Measurements from ENCODE around the gene CDCA5. TPM values are rescaled to one million over a fixed set of nuclear protein-coding genes. Genes with fewer than 3 reads are reported as not detected.

The CDCA5 gene
- total RNA-seq, 1 experiment from 2014 or later = 78.4 TPM

DNA sequence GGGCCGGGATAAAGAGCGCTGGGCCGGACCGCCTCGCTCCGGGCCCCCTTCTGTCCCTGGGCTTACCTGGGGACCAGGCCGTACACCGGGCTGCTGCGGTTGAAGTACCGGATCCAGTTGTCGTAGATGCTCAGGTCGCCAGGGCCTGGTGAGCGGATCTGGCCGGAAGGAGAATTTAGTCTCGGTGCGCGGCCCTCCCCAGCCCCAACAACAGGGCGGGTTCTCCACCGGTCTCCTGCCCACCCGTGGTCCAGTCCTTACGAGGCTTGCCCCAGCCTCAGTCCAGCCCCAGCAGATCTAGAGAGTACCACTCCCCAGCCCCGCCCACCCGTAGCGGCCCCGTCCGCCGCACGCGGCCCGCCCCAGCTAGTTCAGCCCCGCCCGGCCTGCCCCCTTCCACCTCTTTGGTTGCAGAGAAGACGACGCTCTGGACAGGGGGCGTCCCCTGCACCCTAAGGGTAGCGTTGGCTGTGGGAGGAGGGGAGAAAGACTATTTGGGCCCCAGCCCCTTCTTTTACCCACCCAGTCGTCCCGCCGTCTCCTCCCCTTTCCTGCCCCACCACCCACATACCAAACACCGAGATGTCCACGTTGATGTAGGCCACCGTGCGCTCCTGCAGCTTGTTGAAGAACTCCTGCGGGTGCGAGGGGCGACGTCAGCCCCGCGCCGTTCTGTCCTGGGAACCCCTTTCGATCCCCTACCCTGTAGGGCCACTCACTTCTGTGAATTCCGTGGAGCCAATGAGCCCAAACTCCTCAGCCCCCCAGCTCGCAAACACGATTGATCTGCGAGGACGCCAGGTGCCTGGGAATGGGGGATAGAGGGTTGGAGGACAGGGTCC lies 36.0 kb downstream of the CDCA5 start:
- no peak for DNase-seq (ENCODE audit: low read depth)

- DNase-seq (ENCODE audit: low read depth) = no peak
Observed at GRCh38 chr11:65045728-65046127, 38.1 kb downstream of the CDCA5 start.

DNA sequence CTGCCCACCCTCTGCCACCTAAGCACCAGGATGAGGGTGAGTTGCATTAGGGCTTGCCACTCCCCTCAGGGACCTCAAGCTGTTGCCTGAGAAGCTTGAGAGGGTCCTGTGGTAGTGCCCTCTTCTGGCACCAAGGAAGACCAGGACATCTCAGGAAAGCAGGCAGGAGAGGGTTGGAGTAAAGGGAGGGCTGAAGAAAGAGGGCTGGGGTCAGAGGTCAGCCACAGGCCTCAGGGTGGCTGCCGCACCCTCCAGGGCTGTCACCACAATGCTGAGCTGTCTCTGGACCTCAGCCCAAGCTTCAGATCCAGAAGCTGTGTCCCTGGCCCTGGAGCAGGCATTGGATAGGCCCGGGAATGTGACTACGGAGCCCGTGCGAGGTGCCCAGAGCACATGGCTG lies 38.8 kb downstream of the CDCA5 start:
- DNase-seq (ENCODE audit: low read depth) = no peak

GRCh38 chr11:65043881-65044501 lies 39.8 kb downstream of the CDCA5 start:
- DNase-seq (ENCODE audit: low read depth) = no peak

GRCh38 chr11:65042891-65043290 lies 40.9 kb downstream of the CDCA5 start:
- DNase-seq (ENCODE audit: low read depth) = no peak

DNA sequence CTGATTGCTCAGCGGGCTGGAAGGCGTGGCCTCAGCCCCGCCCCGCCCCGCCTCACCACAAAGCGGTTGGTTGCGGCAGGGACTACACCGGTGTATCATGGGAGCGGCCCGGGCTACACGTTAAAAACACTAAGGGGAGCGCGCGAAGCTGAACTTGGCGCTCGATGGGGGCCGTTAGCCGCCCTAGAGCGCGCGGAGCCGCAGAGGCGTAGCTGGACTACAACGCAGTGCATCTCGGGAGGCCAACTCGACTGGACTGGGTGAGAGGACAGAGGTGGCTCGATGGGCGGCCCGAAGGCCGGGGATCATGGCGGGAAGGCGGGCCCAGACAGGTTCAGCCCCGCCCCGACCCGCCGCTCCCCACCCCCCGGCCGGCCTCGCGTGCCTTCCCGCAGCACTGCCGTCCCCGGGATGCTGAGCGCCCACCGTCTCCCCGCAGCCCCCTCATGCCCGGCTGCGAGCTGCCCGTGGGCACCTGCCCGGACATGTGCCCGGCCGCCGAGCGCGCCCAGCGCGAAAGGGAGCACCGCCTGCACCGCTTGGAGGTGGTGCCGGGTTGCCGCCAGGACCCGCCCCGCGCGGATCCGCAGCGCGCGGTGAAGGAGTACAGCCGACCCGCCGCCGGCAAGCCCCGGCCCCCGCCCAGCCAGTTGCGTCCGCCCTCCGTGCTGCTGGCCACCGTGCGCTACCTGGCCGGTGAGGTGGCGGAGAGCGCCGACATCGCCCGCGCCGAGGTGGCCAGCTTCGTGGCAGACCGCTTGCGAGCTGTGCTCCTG lies 42.8 kb downstream of the CDCA5 start, which contains the start of gene SAC3D1:
Gene SAC3D1 (plus strand): TSS at position 364 of the 776 bp plus-strand sequence. CDS start 83 bp downstream, at position 447.
- peak; percentile 97 for DNase-seq (ENCODE audit: low read depth)

DNA sequence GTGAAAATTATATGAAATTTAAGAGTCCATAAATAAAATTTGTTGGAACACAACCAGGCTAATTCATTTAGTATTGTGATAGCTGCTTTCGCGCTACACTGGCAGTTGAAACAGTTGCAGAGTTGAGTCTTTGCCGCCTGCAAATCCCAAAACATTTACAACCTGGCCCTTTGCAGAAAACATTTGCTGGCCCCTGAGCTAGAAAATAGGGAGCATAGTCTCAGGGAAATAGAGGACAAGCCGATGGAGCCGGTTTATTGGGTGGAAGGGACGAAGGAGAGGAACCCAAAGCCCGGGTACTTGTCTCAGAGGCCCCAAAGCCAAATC lies 43.4 kb downstream of the CDCA5 start:
- no peak for DNase-seq (ENCODE audit: low read depth)

GRCh38 chr11:65036931-65037330 lies 46.9 kb downstream of the CDCA5 start:
- no peak for DNase-seq (ENCODE audit: low read depth)

GRCh38 chr11:65035579-65035978 lies 48.3 kb downstream of the CDCA5 start:
- DNase-seq (ENCODE audit: low read depth) = no peak

GRCh38 chr11:65034423-65034822 lies 49.4 kb downstream of the CDCA5 start:
- no peak for DNase-seq (ENCODE audit: low read depth)

DNA sequence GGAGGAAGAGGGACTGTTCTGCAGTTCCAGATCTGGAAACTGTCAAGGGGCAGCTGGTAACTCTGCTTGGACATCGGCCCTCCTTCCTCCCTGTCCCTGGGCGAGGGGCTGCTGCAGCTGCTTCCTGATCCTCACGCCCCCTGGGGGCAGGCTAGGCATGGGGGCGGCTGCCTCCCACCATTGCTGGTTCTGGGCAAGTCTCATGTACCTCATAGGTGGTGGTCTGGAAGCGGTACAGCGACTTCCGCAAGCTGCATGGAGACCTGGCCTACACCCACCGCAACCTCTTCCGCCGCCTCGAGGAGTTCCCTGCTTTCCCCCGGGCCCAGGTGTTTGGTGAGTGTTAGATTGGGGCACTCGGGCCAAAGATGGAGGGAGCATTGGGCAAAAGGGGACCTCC lies 51.6 kb downstream of the CDCA5 start:
- no peak for DNase-seq (ENCODE audit: low read depth)

Small RNAs within 50 kb of the gene (small RNA-seq; reads per million reads assigned to genes)
- not detected for gene SNX15

Other genes starting within 250 kb of the CDCA5 start
- gene CDC42BPG, start 239.4 kb downstream of the CDCA5 start, total RNA-seq (2014; rRNA removed; shearing (Covaris generic)) = 0.13 and 0.23 TPM in 2 replicates
- gene EHD1, start 205.4 kb downstream of the CDCA5 start, total RNA-seq (2014; rRNA removed; shearing (Covaris generic)) = 62.0 and 80.4 TPM in 2 replicates
- gene ATG2A, start 166.8 kb downstream of the CDCA5 start, total RNA-seq (2014; rRNA removed; shearing (Covaris generic)) = 17.5 and 19.6 TPM in 2 replicates
- gene PPP2R5B, start 159.4 kb downstream of the CDCA5 start, total RNA-seq (2014; rRNA removed; shearing (Covaris generic)) = 7.7 and 8.3 TPM in 2 replicates
- gene GPHA2, start 148.1 kb downstream of the CDCA5 start, total RNA-seq (2014; rRNA removed; shearing (Covaris generic)) = 0.53 TPM in 1 of 2 replicates, not detected in the other
- not detected in 2 replicates for gene MAJIN, start 111.9 kb downstream of the CDCA5 start, total RNA-seq (2014; rRNA removed; shearing (Covaris generic))
- 1.6 and 3.1 TPM in 2 replicates for gene BATF2, start 87.1 kb downstream of the CDCA5 start, total RNA-seq (2014; rRNA removed; shearing (Covaris generic))
- gene ARL2, start 69.9 kb downstream of the CDCA5 start, total RNA-seq (2014; rRNA removed; shearing (Covaris generic)) = 237 and 263 TPM in 2 replicates
- 20.1 and 23.1 TPM in 2 replicates for gene SNX15, start 56.6 kb downstream of the CDCA5 start, total RNA-seq (2014; rRNA removed; shearing (Covaris generic))
- gene SAC3D1, start 42.8 kb downstream of the CDCA5 start, total RNA-seq (2014; rRNA removed; shearing (Covaris generic)) = 21.3 and 25.1 TPM in 2 replicates
- 0.23 TPM in 1 of 2 replicates, not detected in the other for gene NAALADL1, start 25.5 kb downstream of the CDCA5 start, total RNA-seq (2014; rRNA removed; shearing (Covaris generic))
- gene ZFPL1, start 182 bp upstream of the CDCA5 start, total RNA-seq (2014; rRNA removed; shearing (Covaris generic)) = 39.7 and 56.6 TPM in 2 replicates
- gene VPS51, start 12.2 kb upstream of the CDCA5 start, total RNA-seq (2014; rRNA removed; shearing (Covaris generic)) = 139 and 163 TPM in 2 replicates
- 4.8 and 5.5 TPM in 2 replicates for gene TM7SF2, start 27.8 kb upstream of the CDCA5 start, total RNA-seq (2014; rRNA removed; shearing (Covaris generic))
- 42.9 and 43.6 TPM in 2 replicates for gene ZNHIT2, start 33.7 kb upstream of the CDCA5 start, total RNA-seq (2014; rRNA removed; shearing (Covaris generic))
- gene FAU, start 38.1 kb upstream of the CDCA5 start, total RNA-seq (2014; rRNA removed; shearing (Covaris generic)) = 410 and 898 TPM in 2 replicates
- gene MRPL49, start 38.3 kb upstream of the CDCA5 start, total RNA-seq (2014; rRNA removed; shearing (Covaris generic)) = 100 and 124 TPM in 2 replicates
- 10.1 and 11.2 TPM in 2 replicates for gene SYVN1, start 50.5 kb upstream of the CDCA5 start, total RNA-seq (2014; rRNA removed; shearing (Covaris generic))
- not detected in 2 replicates for gene SPDYC, start 86.2 kb upstream of the CDCA5 start, total RNA-seq (2014; rRNA removed; shearing (Covaris generic))
- gene CAPN1, start 97.9 kb upstream of the CDCA5 start, total RNA-seq (2014; rRNA removed; shearing (Covaris generic)) = 90.6 and 105 TPM in 2 replicates
- 21.4 and 24.2 TPM in 2 replicates for gene POLA2, start 177.9 kb upstream of the CDCA5 start, total RNA-seq (2014; rRNA removed; shearing (Covaris generic))
- gene CDC42EP2, start 230.8 kb upstream of the CDCA5 start, total RNA-seq (2014; rRNA removed; shearing (Covaris generic)) = 35.3 and 42.7 TPM in 2 replicates
- gene DPF2, start 249.8 kb upstream of the CDCA5 start, total RNA-seq (2014; rRNA removed; shearing (Covaris generic)) = 43.7 and 50.8 TPM in 2 replicates

All from HT1080 (cell line).